Lower leg skin (tissue), 3 donors: Measurements from ENCODE around the gene LRRC27.

Experiments used
- CTCF ChIP-seq, 3 donors: fragments of 450-650 bp; IDR thresholded peaks; one replicate each; pipeline ENCODE4 v1.5.1; 2016; ENCODE audit warnings: antibody characterized with exemption in 3 of 3, mild to moderate bottlenecking in 3 of 3, moderate library complexity in 2 of 3
- POLR2A ChIP-seq, 2 donors: fragments of 450-650 bp; IDR thresholded peaks; one replicate each; pipeline ENCODE4 v1.6.1; 2016 to 2017; ENCODE audit warnings: antibody characterized with exemption in 2 of 2, mild to moderate bottlenecking in 1 of 2, moderate library complexity in 1 of 2

GRCh38 chr10:132297526-132297925 is 34.5 kb upstream of the LRRC27 start:
- no peak for TF ChIP-seq CTCF (IDR thresholded peaks at IDR 0.05)
- TF ChIP-seq POLR2A (IDR thresholded peaks at IDR 0.05): no peak
